HEK293 (cell line): ENCODE measurements around the gene NANOS1.

Experiments
- CTCF ChIA-PET: fragments of 350-600 bp; formaldehyde crosslinking; extraction: SDS; loops from one replicate; lab custom pipeline; 2021; ENCODE audit warnings: antibody characterized with exemption; lab: Yijun Ruan, JAX
- POLR2A ChIA-PET: fragments of 300-600 bp; formaldehyde crosslinking; extraction: SDS; loops from one replicate; lab custom pipeline; 2020; ENCODE audit warnings: antibody characterized with exemption, inconsistent platforms; lab: Yijun Ruan, JAX
- H3K27ac ChIP-seq: fragments of 200-500 bp; sonication (Bioruptor generic); 2 replicates; pipeline ENCODE4 v1.5.1; 2014; ENCODE audit warnings: low read depth, low read length, control low read depth, inconsistent platforms; ENCODE audit errors: extremely low read depth
- H3K36me3 ChIP-seq, 2 experiments: fragments of 200-500 bp in 1 of 2; sonication (Bioruptor generic) in 1 of 2; 1 replicate in 1 of 2; 2 replicates in 1 of 2; pipeline ENCODE4 v1.5.1; 2014 to 2017; ENCODE audit warnings: inconsistent platforms in 2 of 2, low read length in 2 of 2; ENCODE audit not compliant: control insufficient read depth in 2 of 2, insufficient read depth in 1 of 2
- H3K4me1 ChIP-seq: fragments of 200-500 bp; sonication (Bioruptor generic); 2 replicates; pipeline ENCODE4 v1.5.1; 2014; ENCODE audit warnings: mild to moderate bottlenecking, low read length, inconsistent platforms; ENCODE audit not compliant: control insufficient read depth, insufficient read depth
- H3K4me3 ChIP-seq: 2 replicates; pipeline ENCODE4 v1.5.1; 2011; ENCODE audit warnings: low read depth, mild to moderate bottlenecking, control low read depth, low read length, moderate library complexity
- H3K9me3 ChIP-seq: fragments of 200-500 bp; sonication (Bioruptor generic); 2 replicates; pipeline ENCODE4 v1.5.1; 2014; ENCODE audit warnings: low read depth, low read length, inconsistent platforms; ENCODE audit not compliant: control insufficient read depth, insufficient read depth
- GLI4 ChIP-seq: fragments of 450-650 bp; formaldehyde crosslinking; IDR thresholded peaks from 2 replicates; pipeline ENCODE4 v1.5.1; 2016; ENCODE audit warnings: missing biosample characterization, missing genetic modification characterization
- KLF16 ChIP-seq: fragments of 450-650 bp; formaldehyde crosslinking; IDR thresholded peaks from 2 replicates; pipeline ENCODE4 v1.5.1; 2017; ENCODE audit warnings: missing biosample characterization, missing genetic modification characterization
- OVOL3 ChIP-seq: fragments of 450-650 bp; formaldehyde crosslinking; IDR thresholded peaks from 2 replicates; pipeline ENCODE4 v1.5.1; 2016; ENCODE audit warnings: missing biosample characterization, missing genetic modification characterization
- REPIN1 ChIP-seq: fragments of 450-650 bp; formaldehyde crosslinking; IDR thresholded peaks from 2 replicates; pipeline ENCODE4 v1.5.1; 2017; ENCODE audit warnings: missing biosample characterization, missing genetic modification characterization, low read depth
- SCRT1 ChIP-seq: fragments of 450-650 bp; formaldehyde crosslinking; IDR thresholded peaks from 2 replicates; pipeline ENCODE4 v1.5.1; 2016; ENCODE audit warnings: missing biosample characterization, missing genetic modification characterization, borderline replicate concordance
- SCRT2 ChIP-seq: fragments of 450-650 bp; formaldehyde crosslinking; IDR thresholded peaks from 2 replicates; pipeline ENCODE4 v1.5.1; 2016; ENCODE audit warnings: missing biosample characterization, missing genetic modification characterization
- ZBTB48 ChIP-seq: fragments of 450-650 bp; formaldehyde crosslinking; IDR thresholded peaks from 2 replicates; pipeline ENCODE4 v1.5.1; 2016; ENCODE audit warnings: missing biosample characterization, missing genetic modification characterization
- ZFP3 ChIP-seq: fragments of 450-650 bp; formaldehyde crosslinking; IDR thresholded peaks from 2 replicates; pipeline ENCODE4 v1.5.1; 2016; ENCODE audit warnings: low read depth, missing biosample characterization, missing genetic modification characterization
- ZNF132 ChIP-seq: fragments of 450-650 bp; formaldehyde crosslinking; IDR thresholded peaks from 2 replicates; pipeline ENCODE4 v1.5.1; 2017; ENCODE audit warnings: missing biosample characterization, missing genetic modification characterization, borderline replicate concordance
- ZNF133 ChIP-seq: fragments of 450-650 bp; formaldehyde crosslinking; IDR thresholded peaks from 2 replicates; pipeline ENCODE4 v1.5.1; 2016; ENCODE audit warnings: missing biosample characterization, missing genetic modification characterization
- ZNF138 ChIP-seq: fragments of 450-650 bp; formaldehyde crosslinking; IDR thresholded peaks from 2 replicates; pipeline ENCODE4 v1.5.1; 2016; ENCODE audit warnings: missing biosample characterization, missing genetic modification characterization, borderline replicate concordance
- ZNF155 ChIP-seq: fragments of 450-650 bp; formaldehyde crosslinking; IDR thresholded peaks from 2 replicates; pipeline ENCODE4 v1.5.1; 2016; ENCODE audit warnings: missing biosample characterization, missing genetic modification characterization
- ZNF214 ChIP-seq: fragments of 450-650 bp; formaldehyde crosslinking; IDR thresholded peaks from 2 replicates; pipeline ENCODE4 v1.5.1; 2017; ENCODE audit warnings: missing biosample characterization, mild to moderate bottlenecking, missing genetic modification characterization, borderline replicate concordance
- ZNF23 ChIP-seq: fragments of 450-650 bp; formaldehyde crosslinking; IDR thresholded peaks from 2 replicates; pipeline ENCODE4 v1.5.1; 2016; ENCODE audit warnings: missing biosample characterization, missing genetic modification characterization, borderline replicate concordance
- ZNF391 ChIP-seq: fragments of 450-650 bp; formaldehyde crosslinking; IDR thresholded peaks from 2 replicates; pipeline ENCODE4 v1.5.1; 2016; ENCODE audit warnings: low read depth, missing biosample characterization, missing genetic modification characterization, borderline replicate concordance
- ZNF404 ChIP-seq: fragments of 450-650 bp; formaldehyde crosslinking; IDR thresholded peaks from 2 replicates; pipeline ENCODE4 v1.5.1; 2017; ENCODE audit warnings: missing biosample characterization, missing genetic modification characterization
- ZNF423 ChIP-seq: fragments of 450-650 bp; formaldehyde crosslinking; IDR thresholded peaks from 2 replicates; pipeline ENCODE4 v1.5.1; 2016; ENCODE audit warnings: missing biosample characterization, missing genetic modification characterization
- ZNF48 ChIP-seq: fragments of 450-650 bp; formaldehyde crosslinking; IDR thresholded peaks from 2 replicates; pipeline ENCODE4 v1.5.1; 2016; ENCODE audit warnings: missing biosample characterization, missing genetic modification characterization
- ZNF510 ChIP-seq: fragments of 450-650 bp; formaldehyde crosslinking; IDR thresholded peaks from 2 replicates; pipeline ENCODE4 v1.5.1; 2018; ENCODE audit warnings: mild to moderate bottlenecking, missing genetic modification characterization, missing biosample characterization; ENCODE audit not compliant: insufficient replicate concordance
- ZNF561 ChIP-seq: fragments of 450-650 bp; IDR thresholded peaks from 2 replicates; pipeline ENCODE4 v1.5.1; 2018; ENCODE audit warnings: missing biosample characterization, missing genetic modification characterization, borderline replicate concordance
- ZNF623 ChIP-seq: fragments of 450-650 bp; formaldehyde crosslinking; IDR thresholded peaks from 2 replicates; pipeline ENCODE4 v1.5.1; 2016; ENCODE audit warnings: missing biosample characterization, missing genetic modification characterization
- ZNF777 ChIP-seq: fragments of 450-650 bp; formaldehyde crosslinking; IDR thresholded peaks from 2 replicates; pipeline ENCODE4 v1.5.1; 2017; ENCODE audit warnings: missing biosample characterization, missing genetic modification characterization, borderline replicate concordance
- ZSCAN16 ChIP-seq: fragments of 450-650 bp; formaldehyde crosslinking; IDR thresholded peaks from 2 replicates; pipeline ENCODE4 v1.5.1; 2016; ENCODE audit warnings: missing biosample characterization, missing genetic modification characterization
- ZSCAN4 ChIP-seq: fragments of 450-650 bp; formaldehyde crosslinking; IDR thresholded peaks from 2 replicates; pipeline ENCODE4 v1.5.1; 2017; ENCODE audit warnings: missing biosample characterization, missing genetic modification characterization
- TF ChIP-seq, protein P1 (sequence below): IDR thresholded peaks from 2 replicates; pipeline ENCODE4 v1.6.1; 2011; ENCODE audit warnings: mild to moderate bottlenecking, low read depth, low read length, borderline replicate concordance
- TF ChIP-seq, protein P2 (sequence below): fragments of 450-650 bp; formaldehyde crosslinking; IDR thresholded peaks from 2 replicates; pipeline ENCODE4 v1.5.1; 2016; ENCODE audit warnings: missing biosample characterization, missing genetic modification characterization

Gene NANOS1

GRCh38 chr10:119073584-119073983 is 44.1 kb downstream of the NANOS1 start (continued):
- TF ChIP-seq ZNF155 (tag by site-specific recombination) (no peak), ZNF48 (tag by site-specific recombination) (no peak), ZNF23 (tag by site-specific recombination) (no peak), ZNF561 (no peak), ZSCAN16 (tag by site-specific recombination) (no peak)
- TF ChIP-seq, protein P1, sequence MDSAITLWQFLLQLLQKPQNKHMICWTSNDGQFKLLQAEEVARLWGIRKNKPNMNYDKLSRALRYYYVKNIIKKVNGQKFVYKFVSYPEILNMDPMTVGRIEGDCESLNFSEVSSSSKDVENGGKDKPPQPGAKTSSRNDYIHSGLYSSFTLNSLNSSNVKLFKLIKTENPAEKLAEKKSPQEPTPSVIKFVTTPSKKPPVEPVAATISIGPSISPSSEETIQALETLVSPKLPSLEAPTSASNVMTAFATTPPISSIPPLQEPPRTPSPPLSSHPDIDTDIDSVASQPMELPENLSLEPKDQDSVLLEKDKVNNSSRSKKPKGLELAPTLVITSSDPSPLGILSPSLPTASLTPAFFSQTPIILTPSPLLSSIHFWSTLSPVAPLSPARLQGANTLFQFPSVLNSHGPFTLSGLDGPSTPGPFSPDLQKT: no peak

GRCh38 chr10:119078422-119079179 is 49.1 kb downstream of the NANOS1 start:
- ChIA-PET POLR2A (interaction anchor here (0.7 to 3.3 kb wide), 2 partner anchors 26 to 520 kb away, joined by 3 to 19 read pairs; partner anchors contain the start of gene DENND10), CTCF (no interaction called here)
- no peak overlapping the region; the same call in 1 of the 2 replicates for H3K27ac ChIP-seq
- H3K9me3 ChIP-seq: no peaks in the 10 kb centered on the region
- peaks cover 14% of the 10 kb centered on the region for H3K4me1 ChIP-seq
- H3K36me3 ChIP-seq: peaks cover 10 to 25% of the 10 kb centered on the region in 2 experiments; a peak in 2 of 3 replicates
- H3K4me3 ChIP-seq: peak overlapping the region; percentile 94
- TF ChIP-seq SCRT2 (tag by site-specific recombination): peak; percentile 85
- no peak for TF ChIP-seq ZNF138 (tag by site-specific recombination)
- TF ChIP-seq KLF16 (tag by site-specific recombination): no peak
- peak; percentile 76 for TF ChIP-seq ZBTB48 (tag by site-specific recombination)
- no peak for TF ChIP-seq ZNF623 (tag by site-specific recombination)
- no peak for TF ChIP-seq REPIN1 (tag by site-specific recombination)
- no peak for TF ChIP-seq OVOL3 (tag by site-specific recombination)
- TF ChIP-seq ZNF132 (tag by site-specific recombination): no peak
- no peak for TF ChIP-seq ZSCAN4
- TF ChIP-seq, protein P2, sequence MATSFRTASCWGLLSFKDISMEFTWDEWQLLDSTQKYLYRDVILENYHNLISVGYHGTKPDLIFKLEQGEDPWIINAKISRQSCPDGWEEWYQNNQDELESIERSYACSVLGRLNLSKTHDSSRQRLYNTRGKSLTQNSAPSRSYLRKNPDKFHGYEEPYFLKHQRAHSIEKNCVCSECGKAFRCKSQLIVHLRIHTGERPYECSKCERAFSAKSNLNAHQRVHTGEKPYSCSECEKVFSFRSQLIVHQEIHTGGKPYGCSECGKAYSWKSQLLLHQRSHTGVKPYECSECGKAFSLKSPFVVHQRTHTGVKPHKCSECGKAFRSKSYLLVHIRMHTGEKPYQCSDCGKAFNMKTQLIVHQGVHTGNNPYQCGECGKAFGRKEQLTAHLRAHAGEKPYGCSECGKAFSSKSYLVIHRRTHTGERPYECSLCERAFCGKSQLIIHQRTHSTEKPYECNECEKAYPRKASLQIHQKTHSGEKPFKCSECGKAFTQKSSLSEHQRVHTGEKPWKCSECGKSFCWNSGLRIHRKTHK (tag by site-specific recombination): no peak
- no peak for TF ChIP-seq ZNF133 (tag by site-specific recombination)
- no peak for TF ChIP-seq ZNF510 (tag by site-specific recombination)
- TF ChIP-seq ZNF404: no peak
- no peak for TF ChIP-seq GLI4 (tag by site-specific recombination)
- no peak for TF ChIP-seq ZNF391
- peak; percentile 61; the same call in 1 of the 2 replicates for TF ChIP-seq SCRT1 (tag by site-specific recombination)
- no peak for TF ChIP-seq ZFP3 (tag by site-specific recombination)
- no peak for TF ChIP-seq ZNF777
- TF ChIP-seq ZNF423 (tag by site-specific recombination): no peak
- TF ChIP-seq ZNF214 (tag by site-specific recombination): no peak
